Epithelial cell of esophagus (primary cell): ENCODE measurements around the gene GSE1.

Experiments
- DNase-seq: peaks from one replicate; pipeline ENCODE4 v3.0.0; 2010; ENCODE audit warnings: low read depth
- H3K4me3 ChIP-seq: 2 replicates; pipeline ENCODE4 v1.5.1; 2011; ENCODE audit warnings: mild to moderate bottlenecking, low read length, control low read depth
- TF ChIP-seq, protein P1 (sequence below): IDR thresholded peaks from 2 replicates; pipeline ENCODE4 v1.5.1; 2011; ENCODE audit warnings: low read depth, mild to moderate bottlenecking, low read length, control low read depth, inconsistent platforms; ENCODE audit not compliant: insufficient read depth; ENCODE audit errors: missing control alignments

GSE1 gene

DNA sequence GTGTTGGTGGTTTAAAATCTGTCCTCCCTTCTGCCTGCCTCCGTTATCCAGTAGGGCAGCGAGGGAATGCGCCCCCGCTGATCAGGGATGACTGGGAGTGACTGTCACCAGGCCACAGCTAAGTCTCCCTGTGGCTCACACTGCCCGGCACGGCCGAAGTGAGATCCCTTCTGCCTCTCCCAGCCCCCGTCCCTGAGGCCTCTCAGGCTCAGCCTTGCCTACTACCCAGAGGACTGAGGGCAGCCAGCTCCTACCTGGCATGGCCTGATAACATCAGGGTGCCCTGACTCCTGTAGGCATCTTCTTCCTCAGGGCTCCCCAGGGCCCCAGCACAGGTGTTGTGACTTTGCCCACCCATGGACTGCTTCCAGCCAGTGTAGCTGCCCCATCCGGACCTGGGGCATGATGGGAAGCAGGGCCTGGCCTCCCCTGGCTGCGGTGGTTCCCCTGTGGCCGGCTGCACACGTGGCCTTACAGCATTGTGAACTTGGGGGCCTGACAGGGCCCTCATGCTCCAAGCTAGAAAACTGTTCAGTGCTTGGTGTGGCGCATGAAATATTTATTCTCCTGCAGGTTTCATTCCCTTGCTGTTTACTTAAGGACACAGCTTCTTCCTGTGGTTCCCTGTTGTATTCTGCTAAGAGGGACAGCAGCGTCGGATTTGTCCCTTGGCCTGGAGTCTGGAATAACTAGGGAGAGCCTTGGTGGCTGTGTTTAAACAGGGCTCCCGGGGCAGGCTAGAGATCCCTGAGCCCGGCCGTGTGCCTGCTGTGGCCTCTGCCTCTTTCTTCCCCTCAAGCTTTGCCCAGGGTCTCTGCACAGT lies 45.6 kb downstream of the GSE1 start:
- DNase-seq = no peak
- no peak overlapping the region for H3K4me3 ChIP-seq
- TF ChIP-seq, protein P1, sequence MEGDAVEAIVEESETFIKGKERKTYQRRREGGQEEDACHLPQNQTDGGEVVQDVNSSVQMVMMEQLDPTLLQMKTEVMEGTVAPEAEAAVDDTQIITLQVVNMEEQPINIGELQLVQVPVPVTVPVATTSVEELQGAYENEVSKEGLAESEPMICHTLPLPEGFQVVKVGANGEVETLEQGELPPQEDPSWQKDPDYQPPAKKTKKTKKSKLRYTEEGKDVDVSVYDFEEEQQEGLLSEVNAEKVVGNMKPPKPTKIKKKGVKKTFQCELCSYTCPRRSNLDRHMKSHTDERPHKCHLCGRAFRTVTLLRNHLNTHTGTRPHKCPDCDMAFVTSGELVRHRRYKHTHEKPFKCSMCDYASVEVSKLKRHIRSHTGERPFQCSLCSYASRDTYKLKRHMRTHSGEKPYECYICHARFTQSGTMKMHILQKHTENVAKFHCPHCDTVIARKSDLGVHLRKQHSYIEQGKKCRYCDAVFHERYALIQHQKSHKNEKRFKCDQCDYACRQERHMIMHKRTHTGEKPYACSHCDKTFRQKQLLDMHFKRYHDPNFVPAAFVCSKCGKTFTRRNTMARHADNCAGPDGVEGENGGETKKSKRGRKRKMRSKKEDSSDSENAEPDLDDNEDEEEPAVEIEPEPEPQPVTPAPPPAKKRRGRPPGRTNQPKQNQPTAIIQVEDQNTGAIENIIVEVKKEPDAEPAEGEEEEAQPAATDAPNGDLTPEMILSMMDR = no peak

DNA sequence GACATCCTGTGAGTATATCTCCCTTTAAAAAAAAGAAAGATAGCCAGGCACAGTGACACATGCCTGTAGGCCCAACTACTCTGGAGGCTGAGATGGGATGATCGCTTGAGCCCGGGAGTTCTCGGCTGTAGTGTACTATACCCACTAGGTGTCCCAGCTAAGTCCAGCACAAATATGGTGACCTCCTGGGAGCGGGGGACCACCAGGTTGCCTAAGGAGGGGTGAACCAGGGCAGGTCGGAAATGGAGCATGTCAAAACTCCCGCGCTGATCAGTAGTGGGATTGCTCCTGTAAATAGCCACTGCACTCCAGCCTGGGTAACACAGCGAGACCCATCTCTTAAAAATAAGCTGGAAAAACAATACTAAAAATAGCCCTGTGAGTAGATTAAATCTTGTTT lies 46.2 kb downstream of the GSE1 start:
- TF ChIP-seq, protein P1 = no peak
- H3K4me3 ChIP-seq = no peak overlapping the region
- DNase-seq = no peak

DNA sequence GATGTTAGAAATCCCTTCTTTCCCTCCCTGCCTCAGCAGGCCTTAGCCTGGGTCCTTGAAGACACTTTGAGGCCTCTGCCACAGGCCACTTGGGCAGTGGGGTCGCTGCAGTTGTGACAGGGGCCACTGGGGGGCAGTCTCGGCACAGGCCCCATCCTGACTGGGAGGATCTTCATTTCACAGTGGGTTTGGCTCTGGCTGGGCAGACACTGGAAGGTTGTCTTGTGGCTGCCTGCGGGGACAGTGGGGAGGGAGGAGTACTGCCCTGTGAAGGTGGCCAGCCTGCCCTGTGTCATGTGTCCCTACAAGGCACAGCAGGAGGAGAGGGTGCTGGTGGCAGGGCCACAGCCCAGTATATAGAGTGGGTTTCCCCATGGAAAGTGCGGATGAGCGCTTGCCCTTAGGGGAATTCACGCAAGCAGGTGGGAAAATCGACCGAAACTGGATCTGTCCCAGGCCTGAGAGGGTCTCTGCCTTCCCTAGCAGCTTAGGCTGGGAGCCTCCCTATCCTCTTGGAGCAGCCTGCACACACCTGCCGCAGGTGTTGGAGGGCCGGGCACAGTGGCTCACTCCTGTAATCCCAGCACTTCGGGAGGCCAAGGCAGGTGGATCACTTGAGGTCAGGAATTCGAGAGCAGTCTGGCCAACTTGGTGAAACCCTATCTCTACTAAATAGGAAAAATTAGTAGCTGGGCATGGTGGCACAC lies 46.8 kb downstream of the GSE1 start:
- TF ChIP-seq, protein P1 = peak; percentile 85
- DNase-seq = peak; percentile 48

DNA sequence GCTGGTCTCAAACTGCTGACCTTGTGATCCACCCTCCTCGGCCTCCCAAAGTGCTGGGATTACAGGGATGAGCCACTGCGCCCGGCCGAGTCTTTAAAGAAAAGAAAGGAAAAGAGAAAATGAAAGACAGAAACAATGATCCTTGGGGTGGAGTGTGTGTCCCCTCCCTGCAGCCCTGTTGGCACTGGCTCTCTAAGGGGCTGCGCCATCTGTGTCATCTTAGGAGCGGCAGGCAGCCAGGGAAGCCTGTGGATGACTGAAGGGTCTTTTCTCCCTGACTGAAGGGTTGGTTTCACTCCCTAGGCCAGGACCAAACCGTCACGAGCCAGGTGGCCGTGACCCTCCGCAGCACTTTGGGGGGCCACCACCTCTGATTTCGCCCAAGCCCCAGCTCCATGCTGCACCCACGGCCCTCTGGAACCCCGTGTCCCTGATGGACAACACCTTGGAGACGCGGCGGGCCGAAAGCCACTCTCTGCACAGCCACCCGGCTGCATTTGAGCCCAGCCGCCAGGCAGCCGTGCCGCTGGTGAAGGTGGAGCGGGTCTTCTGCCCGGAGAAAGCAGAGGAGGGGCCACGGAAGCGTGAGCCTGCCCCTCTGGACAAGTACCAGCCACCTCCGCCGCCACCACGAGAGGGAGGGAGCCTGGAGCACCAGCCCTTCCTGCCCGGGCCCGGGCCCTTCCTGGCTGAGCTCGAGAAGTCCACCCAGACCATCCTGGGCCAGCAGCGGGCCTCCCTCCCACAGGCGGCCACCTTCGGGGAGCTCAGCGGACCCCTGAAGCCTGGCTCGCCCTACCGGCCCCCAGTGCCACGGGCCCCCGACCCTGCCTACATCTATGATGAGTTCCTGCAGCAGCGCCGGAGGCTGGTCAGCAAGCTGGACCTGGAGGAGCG lies 48.0 kb downstream of the GSE1 start:
- TF ChIP-seq, protein P1 = no peak

More for the DNA sequence above, 46.8 kb downstream of the GSE1 start:
- no peak overlapping the region for H3K4me3 ChIP-seq

DNA sequence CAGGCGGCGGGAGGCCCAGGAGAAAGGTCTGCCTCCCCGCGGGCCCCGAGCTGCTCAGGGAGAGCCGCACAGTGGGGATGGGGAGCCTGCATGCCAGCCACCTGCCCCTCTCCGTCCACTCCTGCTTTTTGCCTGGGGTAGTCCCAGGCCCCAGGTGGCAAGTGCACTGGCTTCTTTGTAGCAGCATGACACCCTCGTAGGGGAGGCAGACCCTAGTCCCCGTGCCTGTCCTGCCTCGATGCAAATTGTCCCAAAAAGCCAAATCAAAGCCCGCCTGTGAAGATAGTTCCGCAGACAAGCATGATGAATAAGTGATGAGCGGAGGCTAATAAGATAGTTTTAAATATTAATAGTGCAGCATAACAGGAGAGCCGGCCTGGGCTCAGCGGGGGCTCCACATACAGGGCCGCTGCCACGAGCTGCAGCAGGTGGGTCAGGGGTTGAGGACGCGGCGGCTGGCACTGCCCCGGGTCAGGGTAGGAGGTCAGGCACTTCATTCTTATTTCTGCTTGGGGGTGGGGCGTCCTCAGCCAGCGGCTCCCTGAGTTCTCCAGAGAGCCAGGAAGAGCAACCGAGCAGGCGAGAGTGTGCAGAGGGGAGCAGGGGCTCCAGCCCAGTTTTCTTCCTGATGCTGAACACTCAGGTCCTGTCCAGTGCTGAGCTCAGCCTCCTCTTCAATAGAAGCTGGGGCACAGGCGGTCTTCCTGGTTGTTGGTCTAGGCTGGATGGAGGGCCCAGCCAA lies 48.8 kb downstream of the GSE1 start:
- no peak overlapping the region for H3K4me3 ChIP-seq
- DNase-seq = no peak

More for the DNA sequence above, 48.0 kb downstream of the GSE1 start:
- H3K4me3 ChIP-seq = no peak overlapping the region
- DNase-seq = no peak

DNA sequence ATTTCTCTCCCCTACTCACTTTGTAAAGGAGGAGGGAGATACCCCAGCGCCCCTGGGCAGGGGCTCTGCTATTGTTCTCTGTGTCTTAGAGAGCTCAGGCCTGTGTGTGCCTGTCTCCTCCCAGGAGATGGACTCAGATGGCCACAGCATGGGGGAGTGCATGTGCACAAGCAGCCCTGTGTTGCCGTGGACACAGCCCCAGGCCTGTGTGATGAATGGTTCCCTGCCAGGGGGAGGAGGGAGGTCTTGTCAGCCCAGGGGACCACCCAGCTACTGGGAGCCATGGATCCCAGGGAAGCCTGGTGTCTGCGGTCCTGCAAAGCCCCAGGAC lies 49.3 kb downstream of the GSE1 start:
- TF ChIP-seq, protein P1 = no peak
- H3K4me3 ChIP-seq = no peak overlapping the region
- no peak for DNase-seq

More for the DNA sequence above, 48.8 kb downstream of the GSE1 start:
- TF ChIP-seq, protein P1 = no peak
